GM12872 (cell line): ENCODE measurements around the gene ARL15.

Source experiments
- TF ChIP-seq, protein P1 (sequence below): IDR thresholded peaks from 3 replicates; pipeline ENCODE4 v1.5.1; 2011; ENCODE audit warnings: low read depth, mild to moderate bottlenecking, low read length, moderate library complexity; ENCODE audit not compliant: insufficient read depth

The ARL15 gene

DNA sequence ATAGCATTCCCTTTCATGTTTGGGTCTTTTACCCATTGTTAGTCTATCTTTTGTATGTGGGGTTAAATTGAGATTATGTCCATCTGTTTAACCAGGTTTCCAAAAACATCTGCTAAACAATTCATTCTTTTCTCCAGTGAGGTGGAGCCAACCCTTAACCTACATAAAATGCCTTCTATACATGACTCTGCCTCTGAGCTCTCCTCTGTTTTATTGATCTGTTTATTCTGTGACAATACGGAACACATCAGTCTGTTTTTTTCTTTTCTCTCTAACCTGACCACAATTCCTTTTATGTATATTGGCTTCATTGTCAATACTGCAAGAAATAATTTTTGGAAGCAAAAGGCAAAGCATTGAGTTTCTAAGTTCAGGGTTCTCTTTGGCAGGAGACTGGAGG, 9.9 kb upstream of the ARL15 start:
- TF ChIP-seq, protein P1, sequence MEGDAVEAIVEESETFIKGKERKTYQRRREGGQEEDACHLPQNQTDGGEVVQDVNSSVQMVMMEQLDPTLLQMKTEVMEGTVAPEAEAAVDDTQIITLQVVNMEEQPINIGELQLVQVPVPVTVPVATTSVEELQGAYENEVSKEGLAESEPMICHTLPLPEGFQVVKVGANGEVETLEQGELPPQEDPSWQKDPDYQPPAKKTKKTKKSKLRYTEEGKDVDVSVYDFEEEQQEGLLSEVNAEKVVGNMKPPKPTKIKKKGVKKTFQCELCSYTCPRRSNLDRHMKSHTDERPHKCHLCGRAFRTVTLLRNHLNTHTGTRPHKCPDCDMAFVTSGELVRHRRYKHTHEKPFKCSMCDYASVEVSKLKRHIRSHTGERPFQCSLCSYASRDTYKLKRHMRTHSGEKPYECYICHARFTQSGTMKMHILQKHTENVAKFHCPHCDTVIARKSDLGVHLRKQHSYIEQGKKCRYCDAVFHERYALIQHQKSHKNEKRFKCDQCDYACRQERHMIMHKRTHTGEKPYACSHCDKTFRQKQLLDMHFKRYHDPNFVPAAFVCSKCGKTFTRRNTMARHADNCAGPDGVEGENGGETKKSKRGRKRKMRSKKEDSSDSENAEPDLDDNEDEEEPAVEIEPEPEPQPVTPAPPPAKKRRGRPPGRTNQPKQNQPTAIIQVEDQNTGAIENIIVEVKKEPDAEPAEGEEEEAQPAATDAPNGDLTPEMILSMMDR, result no peak

DNA sequence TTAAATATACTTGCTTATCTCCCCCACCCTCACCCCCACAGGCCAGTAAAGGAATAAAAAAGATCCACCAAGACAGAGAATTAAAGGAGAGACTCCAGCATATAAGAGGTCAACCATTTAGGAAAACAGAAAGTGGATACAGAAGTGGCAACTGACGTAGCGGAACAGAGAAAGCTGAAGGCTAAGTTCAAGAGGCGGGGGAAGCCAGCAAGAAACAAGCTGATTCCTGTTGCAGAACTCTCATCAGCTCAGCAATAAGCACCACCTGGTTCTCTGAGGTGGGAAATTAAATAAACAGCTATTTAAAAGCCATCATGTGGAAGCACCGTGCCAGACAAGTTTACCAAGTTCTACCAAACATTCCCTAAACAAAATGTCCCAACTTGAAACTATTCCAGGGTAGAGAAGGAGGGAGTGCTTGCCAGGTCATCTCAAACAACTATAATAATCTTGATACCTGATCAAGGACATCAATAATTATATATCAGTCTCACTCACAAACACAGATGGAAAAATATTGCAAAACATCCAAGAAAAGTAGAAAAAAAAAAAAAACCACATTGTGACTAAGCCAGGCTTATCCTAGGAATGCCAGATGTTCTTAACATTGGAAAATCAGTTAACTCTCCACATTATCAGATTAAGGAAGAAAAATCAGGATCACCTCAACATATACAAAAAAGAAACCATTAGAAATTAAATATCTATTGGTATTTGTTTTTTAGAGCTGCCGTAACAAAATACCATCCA, 7.3 kb upstream of the ARL15 start:
- TF ChIP-seq, protein P1, result no peak

GRCh38 chr5:54315736-54316528, 5.6 kb upstream of the ARL15 start:
- TF ChIP-seq, protein P1, result no peak

GRCh38 chr5:54313311-54314270, 3.2 kb upstream of the ARL15 start:
- TF ChIP-seq, protein P1, result no peak

- TF ChIP-seq, protein P1, result no peak
Observed at GRCh38 chr5:54312499-54312898, 2.1 kb upstream of the ARL15 start.

DNA sequence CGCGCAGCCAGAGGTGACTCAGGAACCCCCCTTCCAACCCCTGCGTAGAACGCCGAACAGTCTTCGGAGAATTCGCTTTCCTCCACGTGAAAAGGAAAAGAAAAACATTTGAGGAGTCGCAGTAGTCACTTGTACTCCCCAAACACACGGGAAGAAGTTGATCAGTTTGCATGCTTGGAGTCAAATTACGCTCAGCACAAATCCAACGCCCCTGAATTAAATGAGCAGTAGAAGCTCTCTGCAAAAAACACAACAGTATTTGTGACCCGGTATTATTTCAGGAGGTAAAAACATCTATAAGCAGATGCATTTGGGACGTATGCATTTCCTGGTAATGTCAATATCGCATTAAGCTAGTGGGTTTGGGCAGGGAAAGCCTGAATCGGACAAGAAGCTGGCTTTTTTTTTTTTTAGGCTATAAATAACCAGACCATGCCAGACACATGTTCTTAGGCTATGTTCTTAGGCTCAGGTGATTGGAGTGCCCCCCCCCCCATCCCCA, 854 bp upstream of the ARL15 start:
- TF ChIP-seq, protein P1, result no peak
